HG02759 (cell line): ENCODE measurements around the gene PLA2G4B.

Experiments used
- ATAC-seq: cut with Tn5 transposase; IDR thresholded peaks from one replicate; pipeline ENCODE4 v1.9.1; 2021; ENCODE audit warnings: mild to moderate bottlenecking, moderate library complexity; ENCODE audit not compliant: unreplicated experiment

PLA2G4B gene

GRCh38 chr15:41866872-41867579, 28.4 kb downstream of the PLA2G4B start:
- ATAC-seq, result no peak

DNA sequence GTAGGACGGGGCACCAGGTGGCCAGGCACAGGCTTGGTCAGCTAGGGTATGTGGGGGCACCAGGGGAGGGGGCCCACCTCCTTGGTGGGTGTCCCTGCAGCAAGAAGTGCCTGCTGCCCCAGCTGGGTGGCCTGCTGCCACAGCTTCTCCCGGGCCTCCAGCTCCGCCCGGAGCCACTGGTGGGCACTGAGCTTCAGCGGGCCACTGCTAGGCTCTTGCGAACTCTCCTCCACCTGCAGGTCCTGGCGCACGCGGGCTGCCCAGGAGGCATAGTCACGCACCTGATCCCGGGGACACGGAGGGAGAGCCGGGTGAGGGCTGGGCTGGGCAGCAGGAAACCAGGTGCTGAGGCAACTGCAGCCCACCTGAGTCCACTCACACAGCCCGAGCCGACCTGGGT, 29.7 kb downstream of the PLA2G4B start:
- ATAC-seq, result no peak

DNA sequence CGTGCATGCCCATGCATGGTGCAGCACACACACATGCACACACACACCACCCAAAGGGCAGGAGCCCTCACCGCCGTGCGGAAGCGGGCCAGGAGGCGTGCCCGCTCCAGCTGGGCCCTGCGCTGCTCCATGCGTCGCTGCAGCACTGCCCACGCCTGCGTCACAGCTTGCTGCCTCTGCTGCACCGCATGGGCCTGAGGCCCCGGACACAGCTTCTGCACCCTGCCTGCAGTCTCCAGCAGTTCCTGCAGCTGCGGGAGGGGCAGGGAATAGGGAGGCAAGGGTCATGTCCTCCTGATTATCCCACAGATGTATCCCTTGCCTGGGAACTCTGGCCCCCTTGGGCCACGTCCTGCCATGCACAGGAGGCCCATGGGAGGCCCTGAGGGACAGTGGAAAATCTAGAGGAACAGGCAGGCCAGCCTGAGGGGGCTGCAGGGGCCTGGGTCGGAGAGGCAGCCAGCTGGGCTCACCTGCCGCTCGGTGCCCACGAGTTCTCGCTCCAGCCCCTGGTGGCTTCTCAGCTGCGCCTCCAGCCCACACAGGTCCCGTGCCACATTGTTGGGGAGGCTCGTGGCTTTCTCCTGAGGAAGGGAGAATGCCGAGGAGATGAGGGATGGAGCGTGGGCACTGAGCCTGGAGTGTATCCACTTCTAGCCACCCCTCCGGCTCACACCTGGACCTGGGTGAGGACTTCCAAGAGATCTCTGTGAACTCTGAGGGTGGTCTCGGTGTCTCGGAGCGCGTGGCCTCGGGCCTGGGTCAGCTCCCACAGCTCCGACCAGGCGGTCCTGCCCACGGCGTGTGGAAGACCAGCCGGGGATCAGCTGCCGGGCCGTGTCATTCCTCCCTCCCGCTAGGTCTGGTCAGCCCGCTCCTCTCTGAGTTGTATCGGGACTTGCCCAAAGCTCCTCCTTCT, 31.4 kb downstream of the PLA2G4B start:
- no peak for ATAC-seq

DNA sequence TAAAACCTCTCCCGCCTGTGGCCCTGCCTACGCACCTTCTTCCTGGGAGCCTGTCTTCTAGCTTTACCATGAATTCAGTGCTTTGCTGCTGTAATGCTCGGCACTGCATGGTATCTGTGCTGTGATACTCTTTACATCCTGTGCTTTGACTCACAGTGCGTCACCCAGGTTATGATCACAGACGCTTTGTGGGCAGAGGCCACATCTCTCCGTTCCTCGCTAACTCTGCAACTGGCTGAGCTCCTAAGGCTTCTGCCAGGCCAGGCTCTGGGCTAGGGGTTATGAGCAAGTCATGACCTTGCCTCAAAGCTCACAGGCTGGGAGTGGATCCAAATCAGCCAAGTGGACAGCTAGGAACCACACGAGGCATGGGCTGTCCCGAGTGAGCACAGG, 32.0 kb downstream of the PLA2G4B start:
- no peak for ATAC-seq

GRCh38 chr15:41871175-41871905, 32.7 kb downstream of the PLA2G4B start:
- no peak for ATAC-seq

- ATAC-seq, result no peak
Observed at GRCh38 chr15:41872166-41872747, 33.6 kb downstream of the PLA2G4B start.

DNA sequence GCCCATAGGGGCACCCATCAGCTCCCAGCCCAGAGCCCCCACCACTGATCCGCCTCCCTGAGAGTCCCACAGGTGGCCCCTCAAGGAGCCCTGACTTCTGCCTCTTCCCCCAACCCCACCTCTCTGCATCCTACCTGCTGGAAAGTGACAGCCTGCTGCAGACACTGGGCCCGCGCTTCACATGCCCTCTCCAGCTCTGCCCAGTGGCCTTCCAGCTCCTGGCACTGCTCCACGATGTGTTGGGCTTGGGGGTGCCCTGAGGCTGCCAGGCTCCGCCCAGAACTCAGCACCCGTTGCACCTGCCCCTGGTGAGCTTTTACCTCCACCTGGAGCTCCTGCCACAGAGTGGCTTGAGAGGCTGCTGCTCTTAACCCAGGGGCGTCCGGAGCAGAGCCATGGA, 35.1 kb downstream of the PLA2G4B start:
- ATAC-seq, result no peak

- ATAC-seq, result no peak
Observed at GRCh38 chr15:41874736-41875135, 36.1 kb downstream of the PLA2G4B start.

DNA sequence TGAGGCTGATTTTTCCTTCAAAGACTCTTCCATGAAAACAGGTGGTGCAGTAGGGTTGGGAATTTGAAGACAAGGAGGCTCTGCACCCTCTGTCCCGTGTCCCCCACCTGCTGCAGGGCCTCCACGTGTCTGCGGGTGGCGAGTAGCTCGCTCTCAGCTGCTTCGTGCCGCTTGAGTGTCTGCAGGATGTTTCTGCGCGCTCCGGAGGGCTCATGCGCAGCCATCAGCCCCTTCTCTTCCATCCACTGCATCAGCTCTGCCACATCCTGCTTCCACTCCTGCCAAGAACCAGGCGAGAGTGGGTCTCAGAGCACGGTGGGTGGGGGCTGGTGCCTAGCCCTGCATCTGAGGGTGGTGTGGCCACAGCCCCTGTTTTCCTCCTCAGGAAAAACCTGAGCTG, 37.4 kb downstream of the PLA2G4B start:
- ATAC-seq, result no peak

DNA sequence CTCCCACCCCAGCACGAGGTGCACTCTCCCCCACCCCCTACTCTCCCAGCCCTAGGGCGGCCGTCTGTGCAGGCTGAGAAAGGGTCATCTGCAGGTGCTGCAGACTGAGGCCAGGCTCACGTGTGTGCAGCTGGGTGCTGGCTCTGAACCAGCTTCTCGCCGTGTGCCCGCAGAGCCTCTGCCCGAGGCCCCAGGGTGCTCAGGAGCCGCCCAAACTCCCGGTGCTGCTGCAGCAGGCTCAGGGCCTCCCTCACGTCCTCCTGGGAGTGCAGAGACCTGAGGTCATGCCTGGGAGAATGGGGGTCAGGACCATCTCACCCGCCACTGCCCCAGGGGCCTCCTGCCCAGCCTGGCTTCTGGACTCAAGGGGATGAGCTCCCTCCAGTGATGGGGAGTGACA, 38.0 kb downstream of the PLA2G4B start:
- no peak for ATAC-seq

- no peak for ATAC-seq
Observed at GRCh38 chr15:41877631-41878354, 39.1 kb downstream of the PLA2G4B start.

DNA sequence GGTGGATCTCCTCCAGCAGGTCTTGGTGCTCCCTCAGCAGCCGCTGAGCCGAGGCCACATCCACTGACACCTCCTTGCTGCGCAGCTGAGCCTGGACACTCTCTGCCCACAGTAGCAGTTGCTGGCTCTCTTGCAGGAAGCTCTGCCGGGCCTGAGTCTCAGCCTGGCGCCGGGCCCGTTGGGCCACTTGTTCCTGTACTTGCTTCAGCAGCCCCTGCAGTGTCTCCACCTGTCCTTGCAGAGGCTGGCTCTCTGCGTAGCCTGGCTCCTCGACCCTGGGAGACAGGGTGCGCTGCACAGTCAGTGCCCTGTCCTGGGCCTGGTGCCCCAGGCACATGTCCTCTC, 39.7 kb downstream of the PLA2G4B start:
- ATAC-seq, result no peak

DNA sequence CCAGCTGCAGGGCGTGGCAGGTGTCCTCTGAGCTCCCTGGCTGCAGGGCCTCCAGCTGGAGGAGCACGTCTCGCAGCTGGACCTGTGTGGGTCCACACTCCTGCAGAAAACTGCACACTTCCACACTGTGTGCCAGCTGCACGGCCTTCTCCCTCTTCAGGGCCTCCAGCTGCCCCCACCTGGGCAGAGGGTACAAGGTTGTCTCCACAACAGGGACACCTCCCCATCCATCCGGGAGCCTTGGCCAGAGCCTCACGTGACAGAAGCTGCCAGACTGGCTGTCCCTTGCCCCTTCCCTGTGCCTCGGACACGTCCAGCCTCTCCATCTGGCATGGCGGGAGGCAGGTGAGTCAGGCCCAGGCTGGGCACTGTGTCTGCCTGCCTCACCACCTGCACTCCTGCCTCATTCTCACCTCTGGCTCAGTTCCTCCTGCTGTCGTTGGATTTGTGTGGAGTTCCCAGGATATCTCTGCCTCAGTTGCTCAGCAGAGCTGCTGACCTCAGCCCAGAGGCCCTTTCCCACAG, 40.7 kb downstream of the PLA2G4B start:
- no peak for ATAC-seq

DNA sequence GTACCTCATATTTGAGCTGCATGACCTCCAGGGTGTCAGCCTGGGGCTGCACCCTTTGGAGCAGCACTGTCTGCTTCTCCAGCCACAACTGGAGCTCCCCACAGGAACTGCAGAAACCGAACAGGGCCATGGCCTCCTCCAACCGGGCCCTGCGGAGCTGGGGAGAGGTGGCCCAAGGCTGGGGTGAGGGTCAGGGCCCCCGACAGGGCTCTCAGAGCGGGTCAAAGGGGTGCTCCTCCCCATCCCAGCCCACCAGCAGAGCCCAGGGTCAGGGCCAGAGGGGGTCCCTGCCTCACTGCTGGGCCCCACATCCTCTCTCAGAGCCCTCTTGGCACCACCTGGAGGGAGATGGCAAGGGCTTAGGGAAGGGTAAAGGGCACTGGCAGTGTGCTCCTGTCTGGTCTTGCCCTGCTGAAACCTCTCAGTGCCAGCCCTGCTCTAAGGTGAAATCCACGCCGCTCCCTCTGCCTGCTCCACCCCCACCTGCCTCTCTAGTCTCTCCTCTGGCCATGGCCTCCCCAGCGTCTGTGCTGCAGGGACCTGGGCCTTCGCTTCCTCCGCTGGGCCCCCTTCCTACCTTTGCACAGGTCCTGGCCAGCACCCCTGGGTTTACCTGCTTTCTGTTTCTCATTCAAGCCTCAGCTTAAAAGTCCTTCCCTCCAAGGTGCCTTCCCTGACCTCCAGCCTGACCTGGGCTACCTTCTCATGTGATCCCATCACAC, 41.7 kb downstream of the PLA2G4B start:
- ATAC-seq, result no peak

DNA sequence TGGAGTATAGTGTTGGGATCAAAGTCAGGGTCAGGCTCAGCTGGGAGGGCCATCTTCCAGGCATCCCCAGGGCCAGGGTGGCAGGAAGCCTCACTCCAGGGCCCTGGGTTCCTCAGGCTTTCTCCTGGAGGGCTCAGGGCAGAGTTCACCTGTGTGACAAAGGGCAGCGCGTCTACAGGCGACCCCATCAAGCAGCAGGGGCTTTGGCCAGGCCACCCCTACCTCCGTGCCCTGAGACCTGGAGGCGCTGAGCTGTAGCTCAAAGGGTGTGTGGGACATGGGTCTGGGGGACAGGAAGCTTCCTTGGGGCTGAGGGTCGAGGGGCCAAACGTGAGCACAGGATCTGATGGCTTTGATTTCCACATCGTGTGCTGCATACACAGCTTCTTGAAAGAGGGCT, 42.4 kb downstream of the PLA2G4B start:
- ATAC-seq, result no peak

GRCh38 chr15:41881550-41881919, 42.9 kb downstream of the PLA2G4B start:
- ATAC-seq, result no peak

- ATAC-seq, result no peak
Observed at GRCh38 chr15:41881920-41882688, 43.5 kb downstream of the PLA2G4B start.

DNA sequence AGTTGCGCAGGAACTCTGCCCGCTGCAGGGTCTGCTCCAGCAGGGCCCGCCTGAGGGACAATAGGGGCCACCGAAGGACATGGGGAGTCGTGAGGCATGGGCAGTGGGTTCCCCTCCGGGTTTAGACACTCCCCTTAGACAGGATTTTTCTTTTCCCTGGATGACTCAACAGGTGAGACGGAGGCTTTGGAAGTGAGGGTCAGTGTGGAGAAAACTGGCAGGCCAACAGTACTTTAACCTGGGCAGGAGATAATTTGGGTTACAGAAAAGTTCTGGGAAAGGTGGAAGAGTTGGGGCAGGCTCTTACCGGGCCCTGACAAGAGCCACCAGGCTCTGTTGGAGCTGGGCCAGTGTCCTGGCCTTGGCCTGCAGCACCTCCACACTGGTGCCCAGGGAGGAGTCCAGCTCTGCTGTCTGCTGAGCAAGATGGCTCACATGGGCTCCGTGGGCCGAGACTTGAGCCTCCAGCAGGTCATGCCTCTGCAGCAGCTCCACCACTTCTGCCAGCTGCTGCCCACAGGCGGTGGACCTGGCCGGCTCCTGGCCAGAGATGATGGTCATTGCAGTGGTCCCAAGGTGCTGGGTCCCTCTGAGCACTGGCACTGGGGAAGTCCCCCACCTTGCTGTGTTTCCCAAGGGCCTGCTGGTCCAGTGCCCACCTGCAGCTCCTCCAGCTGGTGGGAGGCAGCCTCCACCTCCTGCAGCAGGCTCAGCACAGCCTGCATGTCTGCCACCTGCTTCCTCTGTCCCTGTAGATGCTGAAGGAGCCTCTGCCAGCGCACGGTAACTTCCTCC, 44.2 kb downstream of the PLA2G4B start:
- no peak for ATAC-seq
